IMR-90 (cell line): Measurements from ENCODE around the gene ZNF620. TPM values are rescaled to one million over a fixed set of nuclear protein-coding genes. Genes with fewer than 3 reads are reported as not detected.
A peak's percentile ranks its signal among the peaks of the same experiment; 100 is the strongest.

ENCODE experiments used
- ATAC-seq: fragments of 200-7000 bp; cut with Tn5 transposase; 2 replicates; pipeline ENCODE4 v1.9.1; 2020; ENCODE audit warnings: low read depth, mild to moderate bottlenecking, moderate library complexity
- BruUV-seq: library from RNA; stranded (reverse); fragments of 400-500 nt; replicated peaks from 2 replicates; lab custom pipeline; 2021; lab: Mats Ljungman, UMichigan
- CTCF ChIA-PET: fragments of 300-600 bp; formaldehyde crosslinking; extraction: SDS; loops from one replicate; lab custom pipeline; 2021; ENCODE audit warnings: antibody characterized with exemption; lab: Yijun Ruan, JAX
- POLR2A ChIA-PET: fragments of 300-600 bp; sonication (Branson Sonifier 250); formaldehyde crosslinking; loops from one replicate; lab custom pipeline; 2022; ENCODE audit warnings: antibody characterized with exemption; ENCODE audit not compliant: unreplicated experiment; lab: Charles Lee
- DNase-seq: peaks from one replicate; pipeline ENCODE4 v3.0.0; 2013
- H2AFZ ChIP-seq: replicated peaks from 2 replicates; pipeline ENCODE3; 2013; ENCODE audit warnings: low read length, mild to moderate bottlenecking; ENCODE audit not compliant: poor library complexity
- H2AK5ac ChIP-seq: 2 replicates; pipeline ENCODE4 v1.6.1; 2013; ENCODE audit warnings: low read depth, low read length, inconsistent platforms
- H2AK9ac ChIP-seq: replicated peaks from 2 replicates; pipeline ENCODE3; 2013; ENCODE audit warnings: mild to moderate bottlenecking, low read depth, low read length, moderate library complexity; ENCODE audit not compliant: poor library complexity
- H2BK120ac ChIP-seq: 2 replicates; pipeline ENCODE4 v1.6.1; 2013; ENCODE audit warnings: low read depth, low read length, inconsistent platforms
- H2BK15ac ChIP-seq: 3 replicates; pipeline ENCODE4 v1.6.1; 2013; ENCODE audit warnings: low read depth, low read length, inconsistent platforms
- H2BK20ac ChIP-seq: 2 replicates; pipeline ENCODE4 v1.6.1; 2013; ENCODE audit warnings: low read depth, mild to moderate bottlenecking, inconsistent platforms, low read length, moderate library complexity
- H2BK5ac ChIP-seq: 2 replicates; pipeline ENCODE4 v1.6.1; 2013; ENCODE audit warnings: mild to moderate bottlenecking, low read depth, low read length, inconsistent platforms; ENCODE audit not compliant: poor library complexity, severe bottlenecking
- H3K14ac ChIP-seq: replicated peaks from 2 replicates; pipeline ENCODE4 v1.6.1; 2013; ENCODE audit warnings: low read depth, low read length, inconsistent platforms
- H3K18ac ChIP-seq: 2 replicates; pipeline ENCODE4 v1.6.1; 2013; ENCODE audit warnings: low read depth, low read length, control low read depth
- H3K23ac ChIP-seq: 2 replicates; pipeline ENCODE4 v1.6.1; 2013; ENCODE audit warnings: low read depth, low read length, inconsistent platforms
- H3K27ac ChIP-seq: 2 replicates; pipeline ENCODE4 v1.5.1; 2013; ENCODE audit warnings: mild to moderate bottlenecking, control low read depth, low read length; ENCODE audit not compliant: insufficient read depth
- H3K27me3 ChIP-seq: 2 replicates; pipeline ENCODE4 v1.6.1; 2013; ENCODE audit warnings: low read length; ENCODE audit not compliant: control insufficient read depth, insufficient read depth
- H3K36me3 ChIP-seq: 2 replicates; pipeline ENCODE4 v1.6.1; 2013; ENCODE audit warnings: low read length, mixed read lengths; ENCODE audit not compliant: control insufficient read depth, insufficient read depth
- H3K4ac ChIP-seq: 2 replicates; pipeline ENCODE4 v1.6.1; 2013; ENCODE audit warnings: low read depth, low read length, inconsistent platforms
- H3K4me1 ChIP-seq: 2 replicates; pipeline ENCODE4 v1.6.1; 2013; ENCODE audit warnings: low read length, mixed read lengths; ENCODE audit not compliant: control insufficient read depth, insufficient read depth
- H3K4me2 ChIP-seq: 2 replicates; pipeline ENCODE4 v1.6.1; 2013; ENCODE audit warnings: low read depth, mild to moderate bottlenecking, control low read depth, low read length, moderate library complexity
- H3K4me3 ChIP-seq: 2 replicates; pipeline ENCODE4 v1.5.1; 2013; ENCODE audit warnings: low read depth, mild to moderate bottlenecking, control low read depth, low read length, moderate library complexity; ENCODE audit not compliant: insufficient read depth
- H3K56ac ChIP-seq: 2 replicates; pipeline ENCODE4 v1.6.1; 2013; ENCODE audit warnings: low read length, inconsistent platforms; ENCODE audit not compliant: insufficient read depth; ENCODE audit errors: extremely low read depth
- H3K79me1 ChIP-seq, 2 experiments: 2 replicates each; pipeline ENCODE4 v1.6.1; 2013; ENCODE audit warnings: low read length in 2 of 2, inconsistent platforms in 1 of 2, low read depth in 1 of 2
- H3K9ac ChIP-seq: 2 replicates; pipeline ENCODE4 v1.6.1; 2013; ENCODE audit warnings: low read depth, low read length, control low read depth
- H3K9me1 ChIP-seq: 2 replicates; pipeline ENCODE4 v1.6.1; 2013; ENCODE audit warnings: low read length, inconsistent platforms; ENCODE audit not compliant: insufficient read depth
- H3K9me3 ChIP-seq: 2 replicates; pipeline ENCODE4 v1.6.1; 2013; ENCODE audit warnings: low read length; ENCODE audit not compliant: control insufficient read depth, insufficient read depth
- H4K20me1 ChIP-seq: 2 replicates; pipeline ENCODE4 v1.6.1; 2013; ENCODE audit warnings: low read length, inconsistent platforms; ENCODE audit not compliant: insufficient read depth
- H4K5ac ChIP-seq: 2 replicates; pipeline ENCODE4 v1.6.1; 2013; ENCODE audit warnings: mild to moderate bottlenecking, low read depth, low read length, control low read depth
- H4K8ac ChIP-seq, 2 experiments: 2 replicates each; pipeline ENCODE4 v1.6.1; 2013; ENCODE audit warnings: low read depth in 2 of 2, low read length in 2 of 2, control low read depth in 1 of 2, inconsistent platforms in 1 of 2
- H4K91ac ChIP-seq: 2 replicates; pipeline ENCODE4 v1.6.1; 2013; ENCODE audit warnings: low read depth, low read length, inconsistent platforms; ENCODE audit not compliant: insufficient read depth
- BHLHE40 ChIP-seq: fragments of 150-350 bp; IDR thresholded peaks from 2 replicates; pipeline ENCODE4 v1.6.1; 2016; ENCODE audit warnings: mild to moderate bottlenecking, low read depth, low read length
- CHD1 ChIP-seq: IDR thresholded peaks from 2 replicates; pipeline ENCODE4 v1.6.1; 2012; ENCODE audit warnings: low read depth, low read length, improper control_type of control experiment
- ELK1 ChIP-seq: fragments of 150-350 bp; IDR thresholded peaks from 2 replicates; pipeline ENCODE4 v1.6.1; 2016; ENCODE audit warnings: low read depth, mild to moderate bottlenecking, low read length, moderate library complexity, borderline replicate concordance
- FOS ChIP-seq: fragments of 150-350 bp; IDR thresholded peaks from 2 replicates; pipeline ENCODE4 v1.6.1; 2016; ENCODE audit warnings: low read depth, low read length
- MAFK ChIP-seq: IDR thresholded peaks from 2 replicates; pipeline ENCODE4 v1.6.1; 2012; ENCODE audit warnings: low read depth, low read length, improper control_type of control experiment
- MAZ ChIP-seq: IDR thresholded peaks from 2 replicates; pipeline ENCODE4 v1.6.1; 2012; ENCODE audit warnings: low read depth, mild to moderate bottlenecking, low read length, improper control_type of control experiment, moderate library complexity, borderline replicate concordance
- NFE2L2 ChIP-seq: fragments of 150-350 bp; IDR thresholded peaks from 2 replicates; pipeline ENCODE4 v1.6.1; 2016; ENCODE audit warnings: low read depth, mild to moderate bottlenecking, low read length
- POLR2A ChIP-seq: IDR thresholded peaks from 2 replicates; pipeline ENCODE4 v1.6.1; 2012; ENCODE audit warnings: mild to moderate bottlenecking, low read depth, low read length
- RAD21 ChIP-seq: IDR thresholded peaks from 2 replicates; pipeline ENCODE4 v1.6.1; 2012; ENCODE audit warnings: low read length, improper control_type of control experiment
- RCOR1 ChIP-seq: IDR thresholded peaks from 2 replicates; pipeline ENCODE4 v1.6.1; 2012; ENCODE audit warnings: mild to moderate bottlenecking, low read length, improper control_type of control experiment; ENCODE audit not compliant: insufficient replicate concordance
- RFX5 ChIP-seq: IDR thresholded peaks from 2 replicates; pipeline ENCODE4 v1.8.0; 2012; ENCODE audit warnings: low read depth, mild to moderate bottlenecking, low read length, moderate library complexity
- SMC3 ChIP-seq: fragments of 150-350 bp; IDR thresholded peaks from 2 replicates; pipeline ENCODE4 v1.6.1; 2016; ENCODE audit warnings: low read depth, mild to moderate bottlenecking, antibody characterized with exemption, low read length, moderate library complexity
- WGBS, 2 experiments: methylation state at CpG; one replicate each; pipeline versions ENCODE4 v1.1.5 to v1.1.7; 2013; ENCODE audit warnings: missing lambda C conversion rate in 2 of 2; ENCODE audit not compliant: insufficient read length in 1 of 2; ENCODE audit errors: extremely low coverage in 2 of 2; 5-methylcytosine and 5-hydroxymethylcytosine counted together
- dilution Hi-C: fragments of 300-500 bp; cut with HindIII; formaldehyde crosslinking; loops from one replicate; pipeline ENCODE4 v1.14.3; 2018; ENCODE audit warnings: low sequenced_read_pairs; ENCODE audit not compliant: unreplicated experiment
- in situ Hi-C: fragments of 300-500 bp; cut with MboI; formaldehyde crosslinking; loops from 3 replicates; pipeline ENCODE4 v1.14.3; 2019; ENCODE audit warnings: low sequenced_read_pairs, inconsistent platforms, mixed read lengths
- intact Hi-C: fragments of 100-400 bp; cut with micrococcal nuclease; formaldehyde crosslinking; loops from 2 replicates; pipeline ENCODE4 v1.10.0; 2022
- polyA plus RNA-seq, 3 experiments: library from polyadenylated mRNA; depleted of rRNA; stranded (reverse); fragments of >200 nt; gene quantifications; 2 replicates each; pipeline ENCODE4 v1.2.3, GENCODE V29; 2012; ENCODE audit warnings: low replicate concordance in 1 of 3
- total RNA-seq: library from RNA; depleted of rRNA; stranded (reverse); fragments of >200 nt; gene quantifications from 2 replicates; pipeline ENCODE4 v1.2.3, GENCODE V29; 2012
- TF ChIP-seq, protein P1 (sequence below): conservative IDR thresholded peaks from 2 replicates; pipeline ENCODE4 v1.5.1; 2012; ENCODE audit warnings: mild to moderate bottlenecking, low read depth, low read length, improper control_type of control experiment

The ZNF620 gene
- total and polyA plus RNA-seq, 2 of the 4 experiments (the other 2 are of a cell fraction), result 0.48 to 0.72 TPM

GRCh38 chr3:40504636-40505430, 1.0 kb upstream of the ZNF620 start (continued):
- 0 out of 2 replicates have a peak, but pooled peaks have one; percentile 61 for TF ChIP-seq CHD1
- TF ChIP-seq RAD21, result no peak

- Histone ChIP-seq H3K56ac (no peak overlapping the region), H3K23ac (no peak overlapping the region), H3K4me3 (no peak overlapping the region), H4K5ac (no peak overlapping the region), H4K20me1 (no peaks in the 10 kb centered on the region), H3K36me3 (no peaks in the 10 kb centered on the region), H2BK5ac (no peak overlapping the region), H3K9ac (no peak overlapping the region), H3K4me2 (no peak overlapping the region), H2BK15ac (no peak overlapping the region), H3K9me3 (no peaks in the 10 kb centered on the region), H3K79me1 (no peaks in the 10 kb centered on the region), H2AK9ac (no peak overlapping the region), H2BK120ac (no peak overlapping the region), H3K18ac (no peak overlapping the region), H3K27ac (no peak overlapping the region), H4K91ac (no peak overlapping the region), H2AK5ac (no peak overlapping the region), H2AFZ (no peak overlapping the region), H3K4me1 (no peaks in the 10 kb centered on the region), H3K9me1 (no peaks in the 10 kb centered on the region), H2BK20ac (no peak overlapping the region), H3K27me3 (no peaks in the 10 kb centered on the region), H3K14ac (no peak overlapping the region), H4K8ac (no peak overlapping the region), H3K4ac (no peak overlapping the region)
- intact Hi-C loops (no loop called here), dilution Hi-C loops (no loop called here), in situ Hi-C loops (no loop called here)
- ChIA-PET CTCF (no interaction called here), POLR2A (no interaction called here)
- ATAC-seq, result no peak
- WGBS, 2 experiments, result no CpG with 5 or more reads among the region's 1 CpG
- no TSS peak for BruUV-seq
- DNase-seq, result no peak
- TF ChIP-seq SMC3 (no peak), FOS (no peak), POLR2A (no peak), MAZ (no peak), RFX5 (no peak), MAFK (no peak), RCOR1 (no peak), RAD21 (no peak), NFE2L2 (no peak), ELK1 (no peak), CHD1 (no peak), BHLHE40 (no peak)
- TF ChIP-seq, protein P1, sequence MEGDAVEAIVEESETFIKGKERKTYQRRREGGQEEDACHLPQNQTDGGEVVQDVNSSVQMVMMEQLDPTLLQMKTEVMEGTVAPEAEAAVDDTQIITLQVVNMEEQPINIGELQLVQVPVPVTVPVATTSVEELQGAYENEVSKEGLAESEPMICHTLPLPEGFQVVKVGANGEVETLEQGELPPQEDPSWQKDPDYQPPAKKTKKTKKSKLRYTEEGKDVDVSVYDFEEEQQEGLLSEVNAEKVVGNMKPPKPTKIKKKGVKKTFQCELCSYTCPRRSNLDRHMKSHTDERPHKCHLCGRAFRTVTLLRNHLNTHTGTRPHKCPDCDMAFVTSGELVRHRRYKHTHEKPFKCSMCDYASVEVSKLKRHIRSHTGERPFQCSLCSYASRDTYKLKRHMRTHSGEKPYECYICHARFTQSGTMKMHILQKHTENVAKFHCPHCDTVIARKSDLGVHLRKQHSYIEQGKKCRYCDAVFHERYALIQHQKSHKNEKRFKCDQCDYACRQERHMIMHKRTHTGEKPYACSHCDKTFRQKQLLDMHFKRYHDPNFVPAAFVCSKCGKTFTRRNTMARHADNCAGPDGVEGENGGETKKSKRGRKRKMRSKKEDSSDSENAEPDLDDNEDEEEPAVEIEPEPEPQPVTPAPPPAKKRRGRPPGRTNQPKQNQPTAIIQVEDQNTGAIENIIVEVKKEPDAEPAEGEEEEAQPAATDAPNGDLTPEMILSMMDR, result no peak
These were observed 5.3 kb downstream of the ZNF620 start for GRCh38 chr3:40511031-40511718.
